ENCODE results near the gene GNRHR.

GRCh38 chr4:67699603-67700002 is 54.6 kb downstream of the GNRHR start:
- no peak for TF ChIP-seq EZH2 (IDR thresholded peaks at IDR 0.05)
- no peak for TF ChIP-seq POLR2AphosphoS5 (IDR thresholded peaks at IDR 0.05; ENCODE audit: borderline replicate concordance, low read depth, low read length)
